K562 treated with DMSO at 1 percent for 24 hours (cell line): ENCODE measurements around the gene SARDH. TPM values are rescaled to one million over a fixed set of nuclear protein-coding genes. Genes with fewer than 3 reads are reported as not detected.

ENCODE experiments used
- total RNA-seq: library from RNA; unstranded; fragments of 300-600 nt; gene quantifications from 2 replicates; pipeline ENCODE4 v1.2.3, GENCODE V29; 2022; ENCODE audit warnings: low read depth; ENCODE audit not compliant: insufficient read depth

Gene SARDH, protein sequence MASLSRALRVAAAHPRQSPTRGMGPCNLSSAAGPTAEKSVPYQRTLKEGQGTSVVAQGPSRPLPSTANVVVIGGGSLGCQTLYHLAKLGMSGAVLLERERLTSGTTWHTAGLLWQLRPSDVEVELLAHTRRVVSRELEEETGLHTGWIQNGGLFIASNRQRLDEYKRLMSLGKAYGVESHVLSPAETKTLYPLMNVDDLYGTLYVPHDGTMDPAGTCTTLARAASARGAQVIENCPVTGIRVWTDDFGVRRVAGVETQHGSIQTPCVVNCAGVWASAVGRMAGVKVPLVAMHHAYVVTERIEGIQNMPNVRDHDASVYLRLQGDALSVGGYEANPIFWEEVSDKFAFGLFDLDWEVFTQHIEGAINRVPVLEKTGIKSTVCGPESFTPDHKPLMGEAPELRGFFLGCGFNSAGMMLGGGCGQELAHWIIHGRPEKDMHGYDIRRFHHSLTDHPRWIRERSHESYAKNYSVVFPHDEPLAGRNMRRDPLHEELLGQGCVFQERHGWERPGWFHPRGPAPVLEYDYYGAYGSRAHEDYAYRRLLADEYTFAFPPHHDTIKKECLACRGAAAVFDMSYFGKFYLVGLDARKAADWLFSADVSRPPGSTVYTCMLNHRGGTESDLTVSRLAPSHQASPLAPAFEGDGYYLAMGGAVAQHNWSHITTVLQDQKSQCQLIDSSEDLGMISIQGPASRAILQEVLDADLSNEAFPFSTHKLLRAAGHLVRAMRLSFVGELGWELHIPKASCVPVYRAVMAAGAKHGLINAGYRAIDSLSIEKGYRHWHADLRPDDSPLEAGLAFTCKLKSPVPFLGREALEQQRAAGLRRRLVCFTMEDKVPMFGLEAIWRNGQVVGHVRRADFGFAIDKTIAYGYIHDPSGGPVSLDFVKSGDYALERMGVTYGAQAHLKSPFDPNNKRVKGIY
- total RNA-seq = 0.17 TPM in 1 of 2 replicates, not detected in the other

DNA sequence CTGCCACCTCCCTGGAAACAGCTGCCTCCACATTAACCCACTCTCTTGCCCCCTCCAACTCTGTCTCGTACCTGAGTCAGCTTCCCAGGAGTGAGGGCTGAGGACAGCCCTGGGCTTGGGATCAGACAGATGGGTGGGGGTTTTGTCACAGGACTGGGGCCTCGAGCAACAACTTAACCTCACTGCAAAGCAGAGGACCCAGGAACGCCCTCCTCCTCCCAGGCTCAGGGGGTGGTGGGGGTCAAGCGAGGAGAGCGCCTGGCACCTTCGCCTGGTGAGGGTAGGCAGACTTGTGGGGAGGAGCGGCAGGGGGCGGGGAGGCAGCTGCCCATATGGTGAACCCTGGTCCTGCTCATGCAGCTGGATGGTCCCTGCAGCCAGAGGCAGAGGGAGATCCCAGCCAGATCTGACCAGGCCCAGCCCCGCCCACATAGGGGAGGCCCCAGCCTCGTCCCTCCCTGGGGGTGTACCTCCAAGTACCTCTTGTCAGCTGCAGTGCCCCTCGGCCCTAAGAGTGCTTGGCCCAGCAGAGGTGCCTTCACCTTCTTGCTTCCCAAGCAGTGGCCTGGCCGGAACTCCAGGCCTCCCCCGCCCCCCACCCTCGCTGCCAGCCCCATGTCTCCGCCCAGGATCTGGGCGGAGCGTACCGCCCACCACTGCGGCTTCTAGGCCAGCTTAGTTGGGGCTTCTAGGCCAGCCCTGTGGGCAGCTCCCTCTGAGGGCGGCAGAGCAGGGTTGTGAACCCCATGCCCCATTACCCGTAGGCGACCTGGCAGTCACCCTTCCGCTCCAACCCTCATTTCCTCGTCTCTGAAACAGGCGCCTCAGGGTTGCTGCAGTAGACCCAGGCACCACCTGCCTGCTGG, at the start of gene SARDH:
Gene SARDH, minus strand, starts transcription at position 579 of the 866 bp plus-strand sequence. CDS start 4,179 bp downstream, outside the sequence.

DNA sequence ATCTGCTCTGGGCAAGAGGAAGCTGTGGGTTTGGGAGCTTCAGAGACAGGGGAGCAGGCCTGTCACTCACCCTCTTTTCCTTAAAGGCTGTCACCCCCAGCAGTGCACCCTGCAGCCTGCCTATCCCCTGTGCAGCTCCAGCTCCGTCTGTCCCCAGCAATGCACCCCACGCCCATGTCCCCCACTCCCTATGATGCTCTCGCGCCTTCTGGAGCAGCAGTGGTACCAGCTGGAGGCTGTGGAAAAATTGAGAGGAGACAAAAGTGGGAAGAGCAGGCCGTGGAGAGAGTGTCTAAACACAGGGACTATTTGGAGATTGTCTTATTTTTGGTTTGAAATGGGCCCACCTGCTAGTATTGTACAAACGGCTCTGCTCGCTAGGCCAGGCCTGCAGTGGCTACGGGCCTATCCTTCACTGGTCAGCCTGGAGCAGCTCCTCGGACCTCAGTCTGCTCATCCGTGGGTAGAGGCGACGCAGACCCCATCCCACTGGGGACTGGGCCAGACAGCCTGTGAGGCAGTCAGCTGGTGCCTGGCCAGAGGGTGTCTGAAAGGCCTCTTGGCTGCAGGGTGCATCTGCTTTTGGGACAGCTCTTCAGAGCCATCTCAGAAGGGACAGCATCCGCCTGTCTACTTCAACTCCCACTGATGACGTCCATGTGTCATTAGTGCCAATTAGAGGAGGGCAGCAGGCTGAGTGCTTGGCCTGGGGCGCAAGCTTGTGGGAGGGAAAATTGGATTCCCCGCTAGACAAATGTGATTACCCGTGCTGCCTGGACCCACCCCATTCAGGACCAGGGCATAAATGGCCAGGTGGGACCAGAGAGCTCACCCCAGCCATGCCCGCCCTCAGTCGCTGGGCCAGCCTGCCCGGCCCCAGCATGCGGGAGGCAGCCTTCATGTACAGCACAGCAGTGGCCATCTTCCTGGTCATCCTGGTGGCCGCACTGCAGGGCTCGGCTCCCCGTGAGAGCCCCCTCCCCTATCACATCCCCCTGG, 102.3 kb downstream of the SARDH start, which contains the start of gene DBH:
Gene DBH, plus strand, starts transcription at position 831 of the 999 bp plus-strand sequence. Its CDS starts 9 bp downstream, at position 840.

Other genes starting within 250 kb of the SARDH start
- not detected in 2 replicates for gene MYMK, start 213.4 kb downstream of the SARDH start, total RNA-seq
- gene ADAMTSL2, start 203.6 kb downstream of the SARDH start, total RNA-seq = not detected in 2 replicates
- gene FAM163B, start 129.0 kb downstream of the SARDH start, total RNA-seq = not detected in 2 replicates
- gene DBH, start 102.0 kb downstream of the SARDH start, total RNA-seq = not detected in 2 replicates